HT-29 (cell line): ENCODE results near the gene SIMC1. TPM values are rescaled to one million over a fixed set of nuclear protein-coding genes. Genes with fewer than 3 reads are reported as not detected.
"Not testable (repeated sequence)": the region's sequence is repeated elsewhere in the genome, so short reads cannot be mapped to it uniquely, and the experiment has no call there.

Experiments
- DNase-seq: peaks from one replicate; pipeline ENCODE4 v3.0.0-alpha.2; 2015; ENCODE audit warnings: low spot score
- total RNA-seq: library from RNA; depleted of rRNA; stranded (reverse); fragments of >200 nt; shearing (Covaris generic); gene quantifications from 2 replicates; pipeline ENCODE4 v1.2.3, GENCODE V29; 2014

SIMC1 gene
- total RNA-seq, 1 experiment from 2014 or later, result 10.9 TPM

- not testable (repeated sequence) for DNase-seq
These were observed 52.0 kb downstream of the SIMC1 start for GRCh38 chr5:176290057-176290840.

DNA sequence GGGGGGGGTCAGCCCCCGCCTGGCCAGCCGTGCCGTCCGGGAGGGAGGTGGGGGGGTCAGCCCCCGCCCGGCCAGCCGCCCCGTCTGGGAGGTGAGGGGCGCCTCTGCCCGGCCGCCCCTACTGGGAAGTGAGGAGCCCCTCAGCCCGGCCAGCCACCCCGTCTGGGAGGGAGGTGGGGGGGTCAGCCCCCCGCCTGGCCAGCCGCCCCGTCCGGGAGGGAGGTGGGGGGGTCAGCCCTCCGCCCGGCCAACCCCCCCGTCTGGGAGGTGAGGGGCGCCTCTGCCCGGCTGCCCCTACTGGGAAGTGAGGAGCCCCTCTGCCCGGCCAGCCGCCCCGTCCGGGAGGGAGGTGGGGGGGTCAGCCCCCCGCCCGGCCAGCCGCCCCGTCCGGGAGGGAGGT lies 67.1 kb downstream of the SIMC1 start:
- not testable (repeated sequence) for DNase-seq

DNA sequence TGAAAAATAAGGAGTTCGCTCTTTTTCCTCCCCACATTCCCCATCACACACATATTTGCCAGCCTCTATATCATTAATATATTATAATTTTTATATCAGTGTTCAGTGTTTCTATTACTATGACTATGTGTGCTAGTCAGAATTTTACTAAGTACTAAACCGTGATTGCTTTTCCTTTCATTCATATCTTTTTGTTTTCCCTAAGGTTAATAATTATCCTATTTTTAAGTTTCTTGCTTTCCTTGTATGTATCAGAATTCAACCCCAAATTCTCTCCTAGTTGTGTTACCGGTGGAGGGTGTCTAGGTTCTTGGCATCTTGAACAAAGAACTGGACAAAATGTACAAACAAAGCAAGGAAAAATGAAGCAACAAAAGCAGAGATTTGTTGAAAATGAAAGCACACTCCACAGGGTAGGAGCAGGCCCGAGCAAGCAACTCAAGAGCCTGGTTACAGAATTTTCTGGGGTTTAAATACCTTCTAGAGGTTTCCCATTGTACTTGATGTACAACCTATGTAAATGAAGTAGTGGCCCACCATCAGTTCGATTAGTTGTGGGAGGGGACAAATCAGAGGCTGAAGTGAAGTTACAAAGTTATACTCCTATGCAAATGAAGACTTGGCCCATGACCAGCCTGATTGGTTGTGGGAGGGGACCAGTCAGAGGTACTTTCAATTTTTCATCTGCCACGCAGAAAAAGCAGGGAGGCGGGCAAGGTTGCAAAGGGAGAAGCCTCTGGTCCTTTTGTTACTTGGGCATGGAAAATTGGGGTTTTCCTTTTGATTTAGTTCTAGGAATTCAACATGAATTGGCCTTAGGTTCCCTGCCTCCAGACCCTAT lies 79.5 kb downstream of the SIMC1 start:
- DNase-seq, result no peak

DNA sequence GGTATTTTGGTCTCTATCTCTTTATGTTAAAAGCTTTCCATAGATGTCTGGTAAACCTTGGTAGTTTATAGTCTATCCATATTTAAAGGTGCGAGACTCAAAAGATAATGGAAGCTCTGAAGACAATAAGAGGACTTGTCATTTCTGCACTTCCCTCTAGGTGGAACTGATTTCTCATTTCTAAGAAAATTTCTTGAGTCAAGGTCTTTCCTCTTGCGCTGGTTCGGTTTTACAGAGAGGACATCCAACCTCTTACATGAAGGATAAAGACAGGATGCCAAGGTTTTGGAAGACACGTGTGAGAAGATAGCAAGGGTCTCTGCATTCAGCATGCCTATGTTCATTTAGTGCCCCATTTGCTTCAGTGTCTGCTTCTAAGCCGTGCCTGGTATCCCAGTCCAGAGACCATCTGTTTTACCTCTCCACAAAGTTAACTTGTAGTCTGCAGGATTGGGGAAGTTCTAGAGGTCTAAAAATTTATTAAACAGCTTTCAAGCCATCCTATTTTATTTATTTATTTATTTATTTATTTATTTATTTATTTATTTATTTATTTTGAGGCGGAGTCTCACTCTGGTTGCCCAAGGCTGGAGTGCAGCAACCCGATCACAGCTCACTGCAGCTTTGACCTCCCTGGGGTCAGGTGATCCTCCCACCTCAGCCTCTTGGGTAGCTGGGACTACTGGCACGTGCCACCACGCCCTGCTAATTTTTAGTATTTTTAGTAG lies 81.8 kb downstream of the SIMC1 start:
- DNase-seq, result peak; percentile 18

GRCh38 chr5:176320577-176320976 lies 82.4 kb downstream of the SIMC1 start:
- DNase-seq, result no peak

GRCh38 chr5:176334031-176334770 lies 96.0 kb downstream of the SIMC1 start:
- no peak for DNase-seq

GRCh38 chr5:176337913-176338312 lies 99.7 kb downstream of the SIMC1 start:
- DNase-seq, result no peak

- DNase-seq, result no peak
These were observed 101.1 kb downstream of the SIMC1 start for GRCh38 chr5:176339304-176339703.

- DNase-seq, result no peak
These were observed 103.3 kb downstream of the SIMC1 start for GRCh38 chr5:176341325-176342157.

GRCh38 chr5:176342158-176342483 lies 103.9 kb downstream of the SIMC1 start:
- DNase-seq, result no peak

GRCh38 chr5:176342766-176343458 lies 104.7 kb downstream of the SIMC1 start:
- no peak for DNase-seq

DNA sequence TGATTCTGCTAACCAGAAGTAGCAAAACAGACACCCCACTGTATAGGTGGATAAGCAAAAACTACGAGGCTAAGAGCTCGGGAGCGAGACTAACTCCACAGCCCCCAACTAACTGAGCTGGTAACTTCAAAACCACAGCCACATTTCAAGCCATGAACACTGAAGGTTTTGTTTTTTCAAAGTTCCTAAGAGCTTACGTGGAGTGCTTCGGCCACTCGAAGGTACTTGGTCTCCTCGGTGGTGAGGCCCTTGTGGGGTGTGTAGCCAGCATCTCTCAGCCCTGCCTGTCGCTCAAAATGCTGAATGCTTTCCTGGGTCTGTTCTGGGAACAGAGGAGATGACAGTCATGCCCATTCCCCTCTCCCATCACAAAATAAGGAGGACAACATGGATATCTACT lies 112.2 kb downstream of the SIMC1 start:
- no peak for DNase-seq

- no peak for DNase-seq
These were observed 114.1 kb downstream of the SIMC1 start for GRCh38 chr5:176352116-176352878.

DNA sequence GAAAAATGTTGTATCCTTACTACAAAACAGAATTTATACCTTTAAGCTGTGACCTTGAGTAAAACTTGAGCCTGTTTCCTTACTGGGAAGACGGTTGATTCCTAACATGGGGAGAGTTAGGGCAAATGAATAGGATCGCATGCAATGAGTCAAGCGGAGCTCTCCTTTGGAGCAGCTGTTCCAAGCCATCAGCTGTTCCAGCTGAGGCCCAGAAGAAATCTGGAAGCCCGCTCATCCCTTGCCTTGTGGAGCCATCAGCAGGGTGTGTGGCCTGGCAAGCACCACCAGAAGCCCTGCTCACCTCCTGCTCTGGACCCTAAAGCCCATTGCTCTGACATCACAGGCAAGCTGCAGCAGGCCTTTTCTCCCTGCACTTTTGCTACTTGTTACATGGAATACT lies 115.3 kb downstream of the SIMC1 start:
- DNase-seq, result no peak

- no peak for DNase-seq
These were observed 117.4 kb downstream of the SIMC1 start for GRCh38 chr5:176355400-176356178.

DNA sequence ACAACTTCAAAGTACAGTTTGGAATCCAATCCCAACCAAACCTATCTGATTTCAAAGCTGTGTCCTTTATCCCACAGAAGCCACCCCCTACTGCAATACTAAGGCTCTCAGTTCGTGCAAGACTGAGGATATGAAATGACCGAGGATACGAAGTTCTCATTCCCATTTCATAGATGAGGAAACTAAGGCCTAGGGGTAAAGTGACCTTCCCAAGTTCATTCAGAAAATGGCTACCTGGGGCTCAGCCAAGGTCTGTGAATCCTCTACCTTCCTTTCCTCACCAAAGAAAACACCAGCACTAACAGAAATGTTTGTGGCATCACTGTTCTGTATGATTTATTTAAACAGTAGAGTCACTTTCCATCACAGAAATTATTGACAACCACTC lies 117.9 kb downstream of the SIMC1 start:
- no peak for DNase-seq

GRCh38 chr5:176359658-176360057 lies 121.4 kb downstream of the SIMC1 start:
- DNase-seq, result no peak

DNA sequence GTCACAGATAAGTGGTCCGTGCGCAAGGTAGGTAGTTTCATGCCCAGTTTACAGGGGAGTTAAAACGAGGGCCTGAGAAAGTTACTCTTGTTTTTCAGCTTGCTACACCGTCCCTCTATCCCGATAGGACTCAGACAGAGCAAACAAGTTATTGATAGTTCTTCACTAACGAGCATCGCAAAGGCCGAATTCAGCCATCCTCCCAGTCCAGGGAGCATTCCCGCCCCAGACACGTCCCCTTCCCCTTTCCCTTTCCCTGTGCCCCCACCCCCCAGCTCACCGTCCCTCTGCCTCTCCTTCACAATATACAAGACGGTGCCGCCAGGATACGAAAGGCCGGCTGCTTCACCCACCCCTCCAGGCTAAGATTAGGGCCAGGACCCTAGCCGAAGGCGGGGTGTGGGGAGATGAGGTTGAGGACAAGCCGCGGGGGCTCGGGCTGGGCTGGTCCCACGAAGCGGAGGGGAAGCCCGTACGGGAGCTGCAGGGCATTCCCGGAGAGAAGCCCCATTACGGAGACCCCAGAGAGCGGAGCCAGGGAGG lies 122.7 kb downstream of the SIMC1 start:
- peak; percentile 7 for DNase-seq
